ENCODE results near the gene DNAJC6.

The DNAJC6 gene

GRCh38 chr1:65309304-65310077, at the start of gene DNAJC6:
DNAJC6 (plus strand) TSS chr1:65309543; CDS start chr1:65309746, 203 bp downstream.
- no peak for TF ChIP-seq CTCF (IDR thresholded peaks at IDR 0.05)
- Histone ChIP-seq H3K27me3 (peaks cover 63% of the 10 kb centered on the region), H3K4me1 (ENCODE audit: control insufficient read depth in 1 of 2, insufficient read depth in 1 of 2, low read depth in 1 of 2, low read length in 1 of 2) (peaks cover 0 to 5% of the 10 kb centered on the region in 2 experiments), H3K4me3 (ENCODE audit: low read depth in 1 of 2, low read length in 1 of 2) (no peak within 1 kb of the TSS), H3K36me3 (no peaks in the 10 kb centered on the region), H3K9me3 (no peaks in the 10 kb centered on the region), H3K27ac (no peak within 1 kb of the TSS)

GRCh38 chr1:65259816-65260215, 49.5 kb upstream of the DNAJC6 start:
- H3K36me3 ChIP-seq: no peaks in the 10 kb centered on the region
- no peaks in the 10 kb centered on the region for H3K9me3 ChIP-seq
- peaks cover 59% of the 10 kb centered on the region for H3K27me3 ChIP-seq
- no peak overlapping the region for H3K4me3 ChIP-seq (ENCODE audit: low read depth in 1 of 2, low read length in 1 of 2)
- peaks cover 5 to 7% of the 10 kb centered on the region in 2 experiments for H3K4me1 ChIP-seq (ENCODE audit: control insufficient read depth in 1 of 2, insufficient read depth in 1 of 2, low read depth in 1 of 2, low read length in 1 of 2)
- TF ChIP-seq CTCF (IDR thresholded peaks at IDR 0.05): no peak
- H3K27ac ChIP-seq: no peak overlapping the region

GRCh38 chr1:65260851-65261473, 48.4 kb upstream of the DNAJC6 start:
- H3K4me3 ChIP-seq (ENCODE audit: low read depth in 1 of 2, low read length in 1 of 2): no peak overlapping the region
- TF ChIP-seq CTCF (IDR thresholded peaks at IDR 0.05): no peak
- H3K27me3 ChIP-seq: peaks cover 59% of the 10 kb centered on the region
- no peak overlapping the region for H3K27ac ChIP-seq
- H3K9me3 ChIP-seq: no peaks in the 10 kb centered on the region
- no peaks in the 10 kb centered on the region for H3K36me3 ChIP-seq
- H3K4me1 ChIP-seq (ENCODE audit: control insufficient read depth in 1 of 2, insufficient read depth in 1 of 2, low read depth in 1 of 2, low read length in 1 of 2): peaks cover 8 to 9% of the 10 kb centered on the region in 2 experiments

GRCh38 chr1:65263286-65263685, 46.1 kb upstream of the DNAJC6 start:
- Histone ChIP-seq H3K4me3 (ENCODE audit: low read depth in 1 of 2, low read length in 1 of 2) (no peak overlapping the region), H3K27me3 (peaks cover 68% of the 10 kb centered on the region), H3K9me3 (no peaks in the 10 kb centered on the region), H3K4me1 (ENCODE audit: control insufficient read depth in 1 of 2, insufficient read depth in 1 of 2, low read depth in 1 of 2, low read length in 1 of 2) (peaks cover 9 to 10% of the 10 kb centered on the region in 2 experiments), H3K27ac (no peak overlapping the region), H3K36me3 (no peaks in the 10 kb centered on the region)
- TF ChIP-seq CTCF (IDR thresholded peaks at IDR 0.05): no peak

- no peak for TF ChIP-seq CTCF (IDR thresholded peaks at IDR 0.05)
- Histone ChIP-seq H3K27ac (no peak overlapping the region), H3K27me3 (peaks cover 70% of the 10 kb centered on the region), H3K36me3 (no peaks in the 10 kb centered on the region), H3K4me3 (ENCODE audit: low read depth in 1 of 2, low read length in 1 of 2) (no peak overlapping the region), H3K9me3 (no peaks in the 10 kb centered on the region), H3K4me1 (ENCODE audit: control insufficient read depth in 1 of 2, insufficient read depth in 1 of 2, low read depth in 1 of 2, low read length in 1 of 2) (peaks cover 9 to 10% of the 10 kb centered on the region in 2 experiments)
These were observed 45.0 kb upstream of the DNAJC6 start for GRCh38 chr1:65264197-65264929.
